IMR-90 (cell line): Measurements from ENCODE around the gene ATG9B. TPM values are rescaled to one million over a fixed set of nuclear protein-coding genes. Genes with fewer than 3 reads are reported as not detected.

ENCODE experiments used
- ATAC-seq: fragments of 200-7000 bp; cut with Tn5 transposase; 2 replicates; pipeline ENCODE4 v1.9.1; 2020; ENCODE audit warnings: low read depth, mild to moderate bottlenecking, moderate library complexity
- BruUV-seq: library from RNA; stranded (reverse); fragments of 400-500 nt; replicated peaks from 2 replicates; lab custom pipeline; 2021; lab: Mats Ljungman, UMichigan
- CTCF ChIA-PET: fragments of 300-600 bp; formaldehyde crosslinking; extraction: SDS; loops from one replicate; lab custom pipeline; 2021; ENCODE audit warnings: antibody characterized with exemption; lab: Yijun Ruan, JAX
- POLR2A ChIA-PET: fragments of 300-600 bp; sonication (Branson Sonifier 250); formaldehyde crosslinking; loops from one replicate; lab custom pipeline; 2022; ENCODE audit warnings: antibody characterized with exemption; ENCODE audit not compliant: unreplicated experiment; lab: Charles Lee
- DNase-seq: peaks from one replicate; pipeline ENCODE4 v3.0.0; 2013
- H2AFZ ChIP-seq: replicated peaks from 2 replicates; pipeline ENCODE3; 2013; ENCODE audit warnings: low read length, mild to moderate bottlenecking; ENCODE audit not compliant: poor library complexity
- H2AK5ac ChIP-seq: 2 replicates; pipeline ENCODE4 v1.6.1; 2013; ENCODE audit warnings: low read depth, low read length, inconsistent platforms
- H2AK9ac ChIP-seq: replicated peaks from 2 replicates; pipeline ENCODE3; 2013; ENCODE audit warnings: mild to moderate bottlenecking, low read depth, low read length, moderate library complexity; ENCODE audit not compliant: poor library complexity
- H2BK120ac ChIP-seq: 2 replicates; pipeline ENCODE4 v1.6.1; 2013; ENCODE audit warnings: low read depth, low read length, inconsistent platforms
- H2BK15ac ChIP-seq: 3 replicates; pipeline ENCODE4 v1.6.1; 2013; ENCODE audit warnings: low read depth, low read length, inconsistent platforms
- H2BK20ac ChIP-seq: 2 replicates; pipeline ENCODE4 v1.6.1; 2013; ENCODE audit warnings: low read depth, mild to moderate bottlenecking, inconsistent platforms, low read length, moderate library complexity
- H2BK5ac ChIP-seq: 2 replicates; pipeline ENCODE4 v1.6.1; 2013; ENCODE audit warnings: mild to moderate bottlenecking, low read depth, low read length, inconsistent platforms; ENCODE audit not compliant: poor library complexity, severe bottlenecking
- H3K14ac ChIP-seq: replicated peaks from 2 replicates; pipeline ENCODE4 v1.6.1; 2013; ENCODE audit warnings: low read depth, low read length, inconsistent platforms
- H3K18ac ChIP-seq: 2 replicates; pipeline ENCODE4 v1.6.1; 2013; ENCODE audit warnings: low read depth, low read length, control low read depth
- H3K23ac ChIP-seq: 2 replicates; pipeline ENCODE4 v1.6.1; 2013; ENCODE audit warnings: low read depth, low read length, inconsistent platforms
- H3K27ac ChIP-seq: 2 replicates; pipeline ENCODE4 v1.5.1; 2013; ENCODE audit warnings: mild to moderate bottlenecking, control low read depth, low read length; ENCODE audit not compliant: insufficient read depth
- H3K27me3 ChIP-seq: 2 replicates; pipeline ENCODE4 v1.6.1; 2013; ENCODE audit warnings: low read length; ENCODE audit not compliant: control insufficient read depth, insufficient read depth
- H3K36me3 ChIP-seq: 2 replicates; pipeline ENCODE4 v1.6.1; 2013; ENCODE audit warnings: low read length, mixed read lengths; ENCODE audit not compliant: control insufficient read depth, insufficient read depth
- H3K4ac ChIP-seq: 2 replicates; pipeline ENCODE4 v1.6.1; 2013; ENCODE audit warnings: low read depth, low read length, inconsistent platforms
- H3K4me1 ChIP-seq: 2 replicates; pipeline ENCODE4 v1.6.1; 2013; ENCODE audit warnings: low read length, mixed read lengths; ENCODE audit not compliant: control insufficient read depth, insufficient read depth
- H3K4me2 ChIP-seq: 2 replicates; pipeline ENCODE4 v1.6.1; 2013; ENCODE audit warnings: low read depth, mild to moderate bottlenecking, control low read depth, low read length, moderate library complexity
- H3K4me3 ChIP-seq: 2 replicates; pipeline ENCODE4 v1.5.1; 2013; ENCODE audit warnings: low read depth, mild to moderate bottlenecking, control low read depth, low read length, moderate library complexity; ENCODE audit not compliant: insufficient read depth
- H3K56ac ChIP-seq: 2 replicates; pipeline ENCODE4 v1.6.1; 2013; ENCODE audit warnings: low read length, inconsistent platforms; ENCODE audit not compliant: insufficient read depth; ENCODE audit errors: extremely low read depth
- H3K79me1 ChIP-seq, 2 experiments: 2 replicates each; pipeline ENCODE4 v1.6.1; 2013; ENCODE audit warnings: low read length in 2 of 2, inconsistent platforms in 1 of 2, low read depth in 1 of 2
- H3K9ac ChIP-seq: 2 replicates; pipeline ENCODE4 v1.6.1; 2013; ENCODE audit warnings: low read depth, low read length, control low read depth
- H3K9me1 ChIP-seq: 2 replicates; pipeline ENCODE4 v1.6.1; 2013; ENCODE audit warnings: low read length, inconsistent platforms; ENCODE audit not compliant: insufficient read depth
- H3K9me3 ChIP-seq: 2 replicates; pipeline ENCODE4 v1.6.1; 2013; ENCODE audit warnings: low read length; ENCODE audit not compliant: control insufficient read depth, insufficient read depth
- H4K20me1 ChIP-seq: 2 replicates; pipeline ENCODE4 v1.6.1; 2013; ENCODE audit warnings: low read length, inconsistent platforms; ENCODE audit not compliant: insufficient read depth
- H4K5ac ChIP-seq: 2 replicates; pipeline ENCODE4 v1.6.1; 2013; ENCODE audit warnings: mild to moderate bottlenecking, low read depth, low read length, control low read depth
- H4K8ac ChIP-seq, 2 experiments: 2 replicates each; pipeline ENCODE4 v1.6.1; 2013; ENCODE audit warnings: low read depth in 2 of 2, low read length in 2 of 2, control low read depth in 1 of 2, inconsistent platforms in 1 of 2
- H4K91ac ChIP-seq: 2 replicates; pipeline ENCODE4 v1.6.1; 2013; ENCODE audit warnings: low read depth, low read length, inconsistent platforms; ENCODE audit not compliant: insufficient read depth
- BHLHE40 ChIP-seq: fragments of 150-350 bp; IDR thresholded peaks from 2 replicates; pipeline ENCODE4 v1.6.1; 2016; ENCODE audit warnings: mild to moderate bottlenecking, low read depth, low read length
- CEBPB ChIP-seq: IDR thresholded peaks from 2 replicates; pipeline ENCODE4 v1.6.1; 2012; ENCODE audit warnings: low read depth, low read length, improper control_type of control experiment
- CHD1 ChIP-seq: IDR thresholded peaks from 2 replicates; pipeline ENCODE4 v1.6.1; 2012; ENCODE audit warnings: low read depth, low read length, improper control_type of control experiment
- CTCF ChIP-seq: conservative IDR thresholded peaks from 2 replicates; pipeline ENCODE4 v1.5.1; 2012; ENCODE audit warnings: mild to moderate bottlenecking, low read depth, low read length, improper control_type of control experiment
- ELK1 ChIP-seq: fragments of 150-350 bp; IDR thresholded peaks from 2 replicates; pipeline ENCODE4 v1.6.1; 2016; ENCODE audit warnings: low read depth, mild to moderate bottlenecking, low read length, moderate library complexity, borderline replicate concordance
- MAZ ChIP-seq: IDR thresholded peaks from 2 replicates; pipeline ENCODE4 v1.6.1; 2012; ENCODE audit warnings: low read depth, mild to moderate bottlenecking, low read length, improper control_type of control experiment, moderate library complexity, borderline replicate concordance
- MXI1 ChIP-seq: IDR thresholded peaks from 2 replicates; pipeline ENCODE4 v1.6.1; 2012; ENCODE audit warnings: low read depth, mild to moderate bottlenecking, low read length, moderate library complexity, borderline replicate concordance
- NFE2L2 ChIP-seq: fragments of 150-350 bp; IDR thresholded peaks from 2 replicates; pipeline ENCODE4 v1.6.1; 2016; ENCODE audit warnings: low read depth, mild to moderate bottlenecking, low read length
- POLR2A ChIP-seq: IDR thresholded peaks from 2 replicates; pipeline ENCODE4 v1.6.1; 2012; ENCODE audit warnings: mild to moderate bottlenecking, low read depth, low read length
- SMC3 ChIP-seq: fragments of 150-350 bp; IDR thresholded peaks from 2 replicates; pipeline ENCODE4 v1.6.1; 2016; ENCODE audit warnings: low read depth, mild to moderate bottlenecking, antibody characterized with exemption, low read length, moderate library complexity
- WGBS, 2 experiments: methylation state at CpG; one replicate each; pipeline versions ENCODE4 v1.1.5 to v1.1.7; 2013; ENCODE audit warnings: missing lambda C conversion rate in 2 of 2; ENCODE audit not compliant: insufficient read length in 1 of 2; ENCODE audit errors: extremely low coverage in 2 of 2; 5-methylcytosine and 5-hydroxymethylcytosine counted together
- dilution Hi-C: fragments of 300-500 bp; cut with HindIII; formaldehyde crosslinking; loops from one replicate; pipeline ENCODE4 v1.14.3; 2018; ENCODE audit warnings: low sequenced_read_pairs; ENCODE audit not compliant: unreplicated experiment
- in situ Hi-C: fragments of 300-500 bp; cut with MboI; formaldehyde crosslinking; loops from 3 replicates; pipeline ENCODE4 v1.14.3; 2019; ENCODE audit warnings: low sequenced_read_pairs, inconsistent platforms, mixed read lengths
- intact Hi-C: fragments of 100-400 bp; cut with micrococcal nuclease; formaldehyde crosslinking; loops from 2 replicates; pipeline ENCODE4 v1.10.0; 2022
- polyA plus RNA-seq, 3 experiments: library from polyadenylated mRNA; depleted of rRNA; stranded (reverse); fragments of >200 nt; gene quantifications; 2 replicates each; pipeline ENCODE4 v1.2.3, GENCODE V29; 2012; ENCODE audit warnings: low replicate concordance in 1 of 3
- total RNA-seq: library from RNA; depleted of rRNA; stranded (reverse); fragments of >200 nt; gene quantifications from 2 replicates; pipeline ENCODE4 v1.2.3, GENCODE V29; 2012

The ATG9B gene
- total and polyA plus RNA-seq, 2 of the 4 experiments (the other 2 are of a cell fraction): 0.18 to 0.91 TPM

GRCh38 chr7:150973571-150974451 lies 50.5 kb downstream of the ATG9B start:
- H3K4me1 ChIP-seq: peaks cover 25% of the 10 kb centered on the region; the same call in 1 of the 2 replicates
- intact Hi-C loops: no loop called here

More at GRCh38 chr7:150973571-150974451, 50.5 kb downstream of the ATG9B start:
- Histone ChIP-seq H3K14ac (no peak overlapping the region), H3K18ac (no peak overlapping the region), H4K5ac (no peak overlapping the region), H3K9me1 (no peaks in the 10 kb centered on the region), H3K23ac (no peak overlapping the region), H4K20me1 (no peaks in the 10 kb centered on the region; the same call in 1 of the 2 replicates), H3K9me3 (no peaks in the 10 kb centered on the region), H2AK9ac (no peak overlapping the region), H3K27ac (no peak overlapping the region), H3K79me1 (no peaks in the 10 kb centered on the region), H3K9ac (no peak overlapping the region), H2AK5ac (no peak overlapping the region), H4K91ac (no peak overlapping the region), H3K36me3 (no peaks in the 10 kb centered on the region; the same call in 1 of the 2 replicates), H3K56ac (no peak overlapping the region), H4K8ac (no peak overlapping the region), H2BK20ac (no peak overlapping the region), H3K4me3 (no peak overlapping the region), H2BK5ac (no peak overlapping the region), H3K27me3 (peaks cover 46% of the 10 kb centered on the region), H3K4ac (no peak overlapping the region), H2AFZ (no peak overlapping the region), H2BK120ac (no peak overlapping the region), H3K4me2 (no peak overlapping the region), H2BK15ac (no peak overlapping the region)
- ATAC-seq (no peak), DNase-seq (no peak)
- no TSS peak for BruUV-seq
- WGBS, 2 experiments: 93% methylated on average over 4 of the region's 27 CpGs; no CpG with 5 or more reads in 1 of the 2 experiments
- CTCF ChIA-PET: no interaction called here
- dilution Hi-C loops (no loop called here), in situ Hi-C loops (no loop called here)
- POLR2A ChIA-PET: no interaction called here
- TF ChIP-seq POLR2A: no peak
- no peak for TF ChIP-seq MXI1
- no peak for TF ChIP-seq CEBPB
- no peak for TF ChIP-seq ELK1
- no peak for TF ChIP-seq BHLHE40
- no peak for TF ChIP-seq SMC3
- TF ChIP-seq MAZ: no peak
- no peak for TF ChIP-seq CTCF
- no peak for TF ChIP-seq CHD1
- no peak for TF ChIP-seq NFE2L2
